SU-DHL-6 (cell line): ENCODE measurements around the gene HCFC1.

ENCODE experiments used
- CTCF ChIP-seq: fragments of 200-600 bp; sonication (generic); IDR thresholded peaks from one replicate; pipeline ENCODE4 v1.5.1; 2017; ENCODE audit warnings: antibody characterized with exemption, mild to moderate bottlenecking, low read length, moderate library complexity; ENCODE audit not compliant: insufficient read depth, poor library complexity, severe bottlenecking
- EZH2phosphoT487 ChIP-seq: fragments of 200-600 bp; sonication (generic), shearing (Covaris generic); conservative IDR thresholded peaks from 2 replicates; pipeline ENCODE4 v1.6.1; 2018; ENCODE audit warnings: mild to moderate bottlenecking, antibody characterized with exemption, low read length, moderate library complexity, mixed read lengths

GRCh38 chrX:153969125-153969903 is 2.3 kb downstream of the HCFC1 start:
- TF ChIP-seq CTCF = no peak
- TF ChIP-seq EZH2phosphoT487 = no peak
